Thyroid gland (tissue), 4 donors: ENCODE results near the gene TAF4B.

Experiments used
- POLR2A ChIP-seq, 2 donors: fragments of 450-650 bp; IDR thresholded peaks; one replicate each; pipeline ENCODE4 v1.6.1; 2017; ENCODE audit warnings: antibody characterized with exemption in 2 of 2, mild to moderate bottlenecking in 2 of 2, moderate library complexity in 1 of 2
- TF ChIP-seq, protein P1 (sequence below), 6 experiments: fragments of 200-600 bp in 3 of 6; fragments of 450-650 bp in 3 of 6; sonication (generic) in 3 of 6; IDR thresholded peaks; one replicate each; pipeline ENCODE4 v1.5.1; 2016 to 2019; ENCODE audit warnings: antibody characterized with exemption in 6 of 6, mild to moderate bottlenecking in 2 of 6, inconsistent platforms in 1 of 6, moderate library complexity in 1 of 6

DNA sequence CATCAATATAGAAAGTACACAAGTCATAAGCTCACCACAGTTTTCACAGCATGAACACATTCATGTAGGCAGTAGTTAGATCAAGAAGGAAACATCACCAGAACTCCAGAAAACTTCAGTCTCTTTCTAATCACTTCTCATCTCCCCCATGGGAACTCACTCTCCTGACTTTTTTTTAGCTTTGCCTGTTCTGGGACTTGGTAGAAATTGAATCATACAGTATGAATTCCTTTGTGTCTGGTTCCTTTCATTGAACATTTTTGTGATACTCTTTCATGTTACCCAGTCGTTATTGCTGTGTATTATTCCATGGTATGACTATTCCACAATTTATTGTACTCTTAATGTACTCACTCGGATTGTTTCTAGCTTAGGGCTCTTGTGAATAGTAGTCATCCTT, 160.2 kb downstream of the TAF4B start:
- TF ChIP-seq, protein P1, sequence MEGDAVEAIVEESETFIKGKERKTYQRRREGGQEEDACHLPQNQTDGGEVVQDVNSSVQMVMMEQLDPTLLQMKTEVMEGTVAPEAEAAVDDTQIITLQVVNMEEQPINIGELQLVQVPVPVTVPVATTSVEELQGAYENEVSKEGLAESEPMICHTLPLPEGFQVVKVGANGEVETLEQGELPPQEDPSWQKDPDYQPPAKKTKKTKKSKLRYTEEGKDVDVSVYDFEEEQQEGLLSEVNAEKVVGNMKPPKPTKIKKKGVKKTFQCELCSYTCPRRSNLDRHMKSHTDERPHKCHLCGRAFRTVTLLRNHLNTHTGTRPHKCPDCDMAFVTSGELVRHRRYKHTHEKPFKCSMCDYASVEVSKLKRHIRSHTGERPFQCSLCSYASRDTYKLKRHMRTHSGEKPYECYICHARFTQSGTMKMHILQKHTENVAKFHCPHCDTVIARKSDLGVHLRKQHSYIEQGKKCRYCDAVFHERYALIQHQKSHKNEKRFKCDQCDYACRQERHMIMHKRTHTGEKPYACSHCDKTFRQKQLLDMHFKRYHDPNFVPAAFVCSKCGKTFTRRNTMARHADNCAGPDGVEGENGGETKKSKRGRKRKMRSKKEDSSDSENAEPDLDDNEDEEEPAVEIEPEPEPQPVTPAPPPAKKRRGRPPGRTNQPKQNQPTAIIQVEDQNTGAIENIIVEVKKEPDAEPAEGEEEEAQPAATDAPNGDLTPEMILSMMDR (IDR thresholded peaks at IDR 0.05): no peak
- no peak for TF ChIP-seq POLR2A (IDR thresholded peaks at IDR 0.05)
